HG03558 (cell line): ENCODE data around the gene BTNL9.
"Not testable (repeated sequence)": the region's sequence is repeated elsewhere in the genome, so short reads cannot be mapped to it uniquely, and the experiment has no call there.

Source experiments
- ATAC-seq: cut with Tn5 transposase; IDR thresholded peaks from one replicate; pipeline ENCODE4 v1.9.1; 2021; ENCODE audit warnings: moderate number of reproducible peaks; ENCODE audit not compliant: unreplicated experiment; ENCODE audit errors: extremely low read depth

The BTNL9 gene

DNA sequence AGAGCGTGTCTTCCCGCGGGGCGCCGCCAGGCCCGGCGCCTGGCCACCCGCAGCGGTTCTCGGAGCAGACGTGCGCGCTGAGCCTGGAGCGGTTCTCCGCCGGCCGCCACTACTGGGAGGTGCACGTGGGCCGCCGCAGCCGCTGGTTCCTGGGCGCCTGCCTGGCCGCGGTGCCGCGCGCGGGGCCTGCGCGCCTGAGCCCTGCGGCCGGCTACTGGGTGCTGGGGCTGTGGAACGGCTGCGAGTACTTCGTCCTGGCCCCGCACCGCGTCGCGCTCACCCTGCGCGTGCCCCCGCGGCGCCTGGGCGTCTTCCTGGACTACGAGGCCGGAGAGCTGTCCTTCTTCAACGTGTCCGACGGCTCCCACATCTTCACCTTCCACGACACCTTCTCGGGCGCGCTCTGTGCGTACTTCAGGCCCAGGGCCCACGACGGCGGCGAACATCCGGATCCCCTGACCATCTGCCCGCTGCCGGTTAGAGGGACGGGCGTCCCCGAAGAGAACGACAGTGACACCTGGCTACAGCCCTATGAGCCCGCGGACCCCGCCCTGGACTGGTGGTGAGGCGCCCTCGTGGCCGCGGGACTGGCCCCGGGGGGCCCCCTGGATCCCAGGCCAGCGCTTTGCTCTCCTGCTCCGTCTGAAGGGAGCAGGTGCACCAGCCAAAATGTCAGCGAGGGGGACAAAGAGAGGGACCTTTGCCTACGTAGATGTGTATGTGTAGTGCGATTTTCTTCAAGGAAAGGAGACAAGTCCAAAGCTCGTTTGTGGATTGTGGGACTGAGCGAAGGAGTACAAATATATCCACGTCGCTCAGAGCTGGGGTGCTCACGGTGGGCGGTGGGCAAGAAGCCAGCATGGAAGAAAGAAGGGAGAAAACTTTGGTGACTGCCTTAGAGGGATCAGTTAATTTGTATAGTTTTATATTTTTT, 19.5 kb downstream of the BTNL9 start:
- ATAC-seq = no peak

DNA sequence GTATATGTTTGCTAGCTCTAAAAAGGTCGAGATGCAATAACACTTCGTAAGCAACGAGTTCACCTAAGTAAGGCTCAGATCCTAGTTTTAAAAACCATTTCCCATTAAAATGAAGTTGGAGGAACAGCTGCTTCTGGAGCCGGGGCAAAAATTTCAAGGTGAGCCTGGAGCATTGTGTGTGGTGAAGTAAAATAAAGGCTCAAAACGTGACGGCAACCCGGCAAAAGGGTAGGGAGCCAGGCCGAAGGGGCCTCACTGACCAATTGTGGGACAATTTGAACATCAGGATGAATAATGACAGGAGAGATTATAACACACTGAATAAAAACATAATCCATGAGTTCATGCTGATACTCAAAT, 20.1 kb downstream of the BTNL9 start:
- no peak for ATAC-seq

DNA sequence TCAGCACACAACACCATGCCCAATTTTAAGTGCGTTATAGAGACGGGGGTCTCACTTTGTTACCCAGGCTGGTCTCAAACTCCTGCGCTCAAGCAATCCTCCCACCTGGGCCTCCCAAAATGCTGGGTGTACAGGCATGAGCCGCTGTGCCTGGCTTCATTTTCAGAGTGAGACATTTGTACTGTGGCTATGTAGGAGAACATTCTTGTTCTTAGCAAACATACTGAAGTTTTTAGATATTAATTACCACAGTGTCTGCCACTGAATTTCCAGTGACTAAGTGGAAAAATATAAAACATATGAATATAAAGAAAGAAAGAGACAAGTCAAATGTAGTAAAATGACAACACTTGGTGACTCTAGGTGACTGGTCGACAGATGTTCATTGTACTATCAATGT, 20.9 kb downstream of the BTNL9 start:
- no peak for ATAC-seq

DNA sequence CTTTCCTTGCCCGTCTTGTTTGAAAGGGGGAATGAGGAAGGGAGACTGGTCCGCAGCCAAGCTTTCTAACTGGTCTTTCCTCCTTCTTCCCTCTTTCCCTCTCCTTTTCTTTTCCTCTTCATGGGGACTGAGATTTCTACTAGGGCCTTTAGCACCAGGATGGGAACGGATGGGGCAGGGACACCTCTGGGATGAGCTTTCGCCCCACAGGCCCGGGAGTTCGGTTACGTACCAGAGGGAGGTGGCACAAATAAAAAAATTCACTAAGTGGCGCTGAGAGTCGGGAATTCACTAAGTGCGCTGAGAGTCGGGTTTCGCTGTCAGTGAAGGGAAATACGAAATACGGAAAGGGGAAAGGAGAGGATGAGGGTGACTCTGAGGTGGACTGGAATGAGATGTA, 21.6 kb downstream of the BTNL9 start:
- ATAC-seq = no peak

DNA sequence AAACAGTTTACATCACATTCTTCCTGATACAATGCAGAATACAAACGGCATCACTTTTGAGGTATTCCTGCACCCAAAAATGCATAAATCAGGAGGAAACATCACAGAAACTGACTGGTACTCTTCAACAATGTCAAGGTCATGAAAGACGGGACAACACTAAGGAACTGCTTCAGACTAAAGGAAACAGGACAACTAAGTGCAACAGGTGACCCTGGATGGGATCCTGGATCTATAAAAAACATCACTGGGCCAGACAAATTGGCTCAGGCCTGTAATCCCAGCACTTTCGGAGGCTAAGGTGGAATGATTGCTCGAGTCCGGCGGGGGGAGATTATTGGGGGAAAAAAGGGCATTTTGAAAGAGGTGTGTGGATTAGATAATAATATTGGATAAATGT, 22.6 kb downstream of the BTNL9 start:
- no peak for ATAC-seq

GRCh38 chr5:181063514-181063913, 23.4 kb downstream of the BTNL9 start:
- ATAC-seq = no peak

DNA sequence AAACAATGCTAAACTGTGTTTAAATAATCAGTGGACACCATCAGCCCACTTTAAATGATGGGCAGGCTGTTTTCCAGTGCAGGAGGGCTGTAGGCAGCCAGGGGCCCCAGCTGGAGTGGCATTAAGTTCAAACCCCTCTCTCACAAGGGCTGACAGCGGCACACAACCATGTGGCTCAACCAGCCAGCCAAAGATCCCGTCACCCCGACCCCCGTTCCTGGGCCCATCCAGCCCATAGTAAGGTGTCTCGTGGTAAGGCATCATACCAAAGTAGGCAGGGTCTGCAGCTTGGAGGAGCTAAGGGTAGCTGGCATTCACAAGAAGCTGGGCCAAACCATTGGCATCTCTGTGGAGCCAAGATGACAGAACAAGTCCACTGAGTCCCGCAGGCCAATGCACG, 24.9 kb downstream of the BTNL9 start:
- no peak for ATAC-seq

- ATAC-seq = no peak
Measured at GRCh38 chr5:181069767-181070491, 29.9 kb downstream of the BTNL9 start.

GRCh38 chr5:181070523-181070922, 30.5 kb downstream of the BTNL9 start:
- ATAC-seq = no peak

- ATAC-seq = no peak
Measured at GRCh38 chr5:181071257-181071656, 31.2 kb downstream of the BTNL9 start.

DNA sequence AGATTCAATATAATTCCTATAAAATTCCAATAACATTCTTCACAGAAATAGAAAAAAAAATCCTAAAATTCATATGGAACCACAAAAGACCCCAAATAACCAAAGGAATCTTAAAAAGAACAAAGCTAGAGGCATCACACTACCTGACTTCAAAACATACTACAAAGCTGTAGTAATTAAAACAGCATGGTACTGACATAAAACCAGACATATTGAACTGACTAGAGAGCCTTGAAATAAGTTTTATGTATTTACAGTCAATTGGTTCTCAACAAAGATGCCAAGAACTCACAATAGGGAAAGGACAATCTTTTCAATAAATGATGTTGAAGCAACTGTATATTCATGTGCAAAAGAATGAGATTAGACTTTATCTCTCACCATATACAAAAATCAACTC, 36.9 kb downstream of the BTNL9 start:
- no peak for ATAC-seq

DNA sequence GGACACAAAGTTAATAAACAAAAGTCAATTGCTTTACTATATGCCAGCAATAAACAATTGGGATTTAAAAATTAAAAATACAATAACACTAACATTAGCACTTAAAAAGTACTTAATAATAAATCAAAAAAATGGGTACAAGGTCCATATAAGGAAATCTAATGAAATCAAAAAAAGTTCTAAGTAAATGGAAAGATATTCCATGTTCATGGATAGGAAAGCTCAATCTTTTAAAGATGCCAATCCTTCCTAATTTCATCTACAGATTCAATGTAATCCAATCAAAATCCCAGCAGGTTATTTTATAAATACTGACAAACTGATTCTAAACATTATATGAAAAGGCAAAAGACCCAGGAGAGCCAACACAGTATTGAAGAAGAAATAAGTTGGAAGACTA, 41.9 kb downstream of the BTNL9 start:
- no peak for ATAC-seq

- no peak for ATAC-seq
Measured at GRCh38 chr5:181084621-181085195, 44.6 kb downstream of the BTNL9 start.

DNA sequence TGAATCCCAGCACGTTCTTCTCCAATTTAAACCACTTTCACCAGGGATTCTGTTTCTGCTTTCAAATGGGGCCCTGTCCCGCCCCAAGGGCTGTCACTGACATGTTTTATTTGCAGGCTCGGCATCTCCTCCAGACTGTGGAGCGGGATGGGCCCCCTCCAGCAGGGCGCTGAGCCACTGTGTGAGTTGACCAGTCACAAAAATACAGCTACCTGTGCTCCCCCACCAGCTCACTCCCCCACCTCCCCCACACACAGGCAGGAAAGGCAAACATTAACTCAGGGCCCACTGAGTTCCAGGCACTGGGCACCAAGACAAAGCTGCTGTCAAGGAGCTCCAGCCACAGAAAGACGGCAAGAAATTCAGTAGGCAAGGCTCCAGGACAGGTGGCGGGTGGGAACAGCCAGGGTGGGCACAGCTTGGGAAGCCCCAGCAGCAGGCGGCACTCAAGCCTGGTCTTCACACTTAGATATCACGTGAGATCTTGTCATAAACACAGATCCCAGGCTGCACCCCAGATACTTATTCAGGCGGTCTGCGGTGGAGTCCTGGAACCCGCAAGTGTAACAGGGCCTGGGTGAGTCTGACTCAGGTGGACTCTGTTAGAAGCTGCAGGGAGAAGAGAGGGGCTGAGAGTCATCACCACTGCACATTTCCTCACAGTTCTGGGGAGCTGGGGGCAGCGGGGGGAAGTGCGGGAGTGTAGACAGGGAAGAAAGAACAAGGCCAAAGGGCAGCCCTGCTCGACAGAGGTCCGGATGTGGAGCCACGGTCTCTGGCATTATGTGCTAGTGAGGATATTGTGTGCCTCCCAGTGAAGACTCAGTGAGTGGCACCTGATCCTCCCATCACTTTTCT, 46.2 kb downstream of the BTNL9 start:
- no peak for ATAC-seq

- no peak for ATAC-seq
Measured at GRCh38 chr5:181086884-181087205, 46.8 kb downstream of the BTNL9 start.

DNA sequence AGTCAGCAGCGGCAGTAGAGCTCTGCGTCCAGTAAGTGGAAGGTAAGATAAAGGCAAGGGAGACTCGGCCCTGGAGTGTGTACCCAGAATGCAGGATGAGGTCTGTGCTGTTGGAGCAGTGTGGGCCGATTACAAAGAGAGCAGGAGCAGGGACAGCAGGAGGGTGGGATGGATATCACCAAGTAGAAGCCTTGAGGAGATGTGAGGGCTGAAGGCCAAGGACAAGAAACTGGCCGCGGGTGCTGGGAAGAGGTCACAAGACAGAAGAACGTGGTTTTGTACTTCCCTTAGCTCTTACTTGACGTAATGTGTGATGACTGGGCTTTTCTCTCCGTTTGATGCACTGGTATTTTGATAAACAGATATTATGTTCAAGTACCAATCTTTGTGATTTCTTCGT, 47.2 kb downstream of the BTNL9 start:
- no peak for ATAC-seq

GRCh38 chr5:181088289-181088688, 48.2 kb downstream of the BTNL9 start:
- ATAC-seq = no peak

DNA sequence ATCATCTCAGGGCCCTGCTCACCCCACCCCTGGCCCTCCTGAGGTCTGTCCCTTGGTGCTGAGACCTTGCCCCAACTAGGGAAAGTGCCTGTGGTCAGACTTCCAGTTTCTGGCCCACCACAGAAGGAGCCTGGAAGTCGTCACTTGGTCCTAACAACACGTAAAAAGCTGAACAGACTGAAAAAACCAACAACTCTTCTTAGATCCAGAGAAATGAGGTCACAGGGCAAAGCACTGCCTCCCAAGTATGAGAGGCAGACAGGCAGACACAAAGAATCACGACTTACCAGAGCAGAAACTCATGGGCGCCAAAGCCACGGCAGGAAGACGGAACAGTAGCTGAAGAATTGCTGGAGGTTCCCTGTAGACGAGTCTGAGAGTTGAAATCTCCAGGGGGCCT, 52.4 kb downstream of the BTNL9 start:
- ATAC-seq = no peak

DNA sequence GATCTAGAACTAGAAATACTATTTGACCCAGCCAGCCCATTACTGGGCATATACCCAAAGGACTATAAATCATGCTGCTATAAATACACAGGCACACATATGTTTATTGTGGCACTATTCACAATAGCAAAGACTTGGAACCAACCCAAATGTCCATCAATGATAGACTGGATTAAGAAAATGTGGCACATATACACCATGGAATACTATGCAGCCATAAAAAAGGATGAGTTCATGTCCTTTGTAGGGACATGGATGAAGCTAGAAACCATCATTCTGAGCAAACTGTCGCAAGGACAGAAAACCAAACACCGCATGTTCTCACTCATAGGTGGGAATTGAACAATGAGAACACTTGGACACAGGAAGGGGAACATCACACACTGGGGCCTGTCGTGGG, 55.1 kb downstream of the BTNL9 start:
- not testable (repeated sequence) for ATAC-seq

DNA sequence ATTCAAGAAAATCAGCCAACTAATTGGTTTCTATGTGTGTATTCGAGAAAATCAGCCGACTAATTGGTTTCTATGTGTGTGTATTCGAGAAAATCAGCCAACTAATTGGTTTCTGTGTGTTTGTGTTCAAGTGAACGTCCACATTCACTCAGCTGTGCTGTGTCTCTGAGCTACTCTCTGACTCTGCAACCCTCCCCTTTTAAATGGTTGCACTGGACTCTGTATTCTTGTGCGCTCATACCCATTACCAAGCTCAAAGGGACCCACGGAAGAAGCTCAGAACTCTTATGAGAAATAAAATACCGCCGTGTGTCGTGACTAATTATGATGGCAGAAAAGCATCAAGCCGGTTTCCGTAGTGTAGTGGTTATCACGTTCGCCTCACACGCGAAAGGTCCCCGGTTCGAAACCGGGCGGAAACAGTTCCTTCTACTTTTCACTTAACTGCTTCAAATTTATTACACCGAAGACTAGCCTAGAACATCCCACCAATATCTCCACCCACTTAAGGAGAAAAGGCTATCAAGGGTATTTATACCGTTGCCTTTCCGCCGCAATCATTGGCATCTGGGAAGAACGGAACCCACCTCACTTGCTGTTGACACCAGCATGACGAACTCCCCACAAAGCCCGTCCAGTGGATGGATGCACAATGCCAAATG, 56.8 kb downstream of the BTNL9 start:
- not testable (repeated sequence) for ATAC-seq
